SJCRH30 (cell line): ENCODE data around the gene ASB8. TPM values are rescaled to one million over a fixed set of nuclear protein-coding genes. Genes with fewer than 3 reads are reported as not detected.
"Not testable (repeated sequence)": the region's sequence is repeated elsewhere in the genome, so short reads cannot be mapped to it uniquely, and the experiment has no call there.

Experiments used
- DNase-seq, 2 experiments: peaks; one replicate each; pipeline ENCODE4 v3.0.0-alpha.2; 2015 to 2020
- H3K27ac ChIP-seq: fragments of 250-450 bp; sonication (Bioruptor Pico); 2 replicates; pipeline ENCODE4 v1.5.1; 2020; ENCODE audit warnings: mild to moderate bottlenecking, moderate library complexity
- H3K27me3 ChIP-seq: fragments of 250-450 bp; sonication (Bioruptor Pico); 2 replicates; pipeline ENCODE4 v1.5.1; 2020; ENCODE audit warnings: mild to moderate bottlenecking, moderate library complexity
- H3K36me3 ChIP-seq: fragments of 250-450 bp; sonication (Bioruptor Pico); 2 replicates; pipeline ENCODE4 v1.5.1; 2020; ENCODE audit warnings: mild to moderate bottlenecking, moderate library complexity
- H3K4me1 ChIP-seq: fragments of 250-450 bp; sonication (Bioruptor Pico); 2 replicates; pipeline ENCODE4 v1.5.1; 2020; ENCODE audit warnings: mild to moderate bottlenecking, moderate library complexity
- H3K4me3 ChIP-seq: fragments of 250-450 bp; sonication (Bioruptor Pico); 2 replicates; pipeline ENCODE4 v1.5.1; 2020; ENCODE audit warnings: mild to moderate bottlenecking, moderate library complexity
- H3K9me3 ChIP-seq: fragments of 250-450 bp; sonication (Bioruptor Pico); replicated peaks from 2 replicates; pipeline ENCODE4 v1.5.1; 2020; ENCODE audit warnings: mild to moderate bottlenecking, moderate library complexity
- total RNA-seq: library from RNA; depleted of rRNA; stranded (reverse); fragments of >200 nt; shearing (Covaris generic); gene quantifications from 2 replicates; pipeline ENCODE4 v1.2.3, GENCODE V29; 2014

Gene ASB8
- total RNA-seq, 1 experiment from 2014 or later: 31.2 TPM

GRCh38 chr12:48175613-48176416, 18.5 kb upstream of the ASB8 start:
- Histone ChIP-seq H3K9me3 (no peaks in the 10 kb centered on the region), H3K27me3 (peaks cover 14% of the 10 kb centered on the region; the same call in 1 of the 2 replicates), H3K4me3 (no peak overlapping the region), H3K36me3 (no peaks in the 10 kb centered on the region), H3K27ac (no peak overlapping the region), H3K4me1 (no peaks in the 10 kb centered on the region)
- no peak for DNase-seq

- Histone ChIP-seq H3K27me3 (no peaks in the 10 kb centered on the region), H3K27ac (no peak overlapping the region), H3K9me3 (no peaks in the 10 kb centered on the region), H3K4me1 (no peaks in the 10 kb centered on the region), H3K4me3 (no peak overlapping the region), H3K36me3 (no peaks in the 10 kb centered on the region)
- no peak for DNase-seq
These were observed 11.7 kb upstream of the ASB8 start for GRCh38 chr12:48169011-48169410.

GRCh38 chr12:48165089-48165981, 8.0 kb upstream of the ASB8 start:
- H3K4me1 ChIP-seq: no peaks in the 10 kb centered on the region
- no peak overlapping the region for H3K27ac ChIP-seq
- no peaks in the 10 kb centered on the region for H3K27me3 ChIP-seq
- H3K9me3 ChIP-seq: no peaks in the 10 kb centered on the region
- H3K36me3 ChIP-seq: no peaks in the 10 kb centered on the region
- peak; percentile 40 to 78 for DNase-seq
- H3K4me3 ChIP-seq: no peak overlapping the region

- Histone ChIP-seq H3K27me3 (no peaks in the 10 kb centered on the region), H3K4me1 (no peaks in the 10 kb centered on the region), H3K9me3 (no peaks in the 10 kb centered on the region), H3K27ac (no peak overlapping the region), H3K36me3 (no peaks in the 10 kb centered on the region), H3K4me3 (no peak overlapping the region)
- DNase-seq: no peak
These were observed 7.1 kb upstream of the ASB8 start for GRCh38 chr12:48164451-48164850.

- H3K27me3 ChIP-seq: no peaks in the 10 kb centered on the region
- no peaks in the 10 kb centered on the region for H3K36me3 ChIP-seq
- H3K4me1 ChIP-seq: no peaks in the 10 kb centered on the region
- H3K4me3 ChIP-seq: no peak overlapping the region
- H3K27ac ChIP-seq: no peak overlapping the region
- no peak for DNase-seq
- H3K9me3 ChIP-seq: no peaks in the 10 kb centered on the region
These were observed 5.9 kb upstream of the ASB8 start for GRCh38 chr12:48163150-48163747.

- Histone ChIP-seq H3K4me1 (peaks cover 7% of the 10 kb centered on the region), H3K27me3 (no peaks in the 10 kb centered on the region)
- no peak for DNase-seq
These were observed 3.5 kb upstream of the ASB8 start for GRCh38 chr12:48160807-48161206.

GRCh38 chr12:48160046-48160445, 2.7 kb upstream of the ASB8 start:
- no peak overlapping the region for H3K4me3 ChIP-seq
- no peaks in the 10 kb centered on the region for H3K27me3 ChIP-seq
- H3K9me3 ChIP-seq: no peaks in the 10 kb centered on the region
- H3K36me3 ChIP-seq: no peaks in the 10 kb centered on the region
- no peak overlapping the region for H3K27ac ChIP-seq
- peaks cover 7% of the 10 kb centered on the region for H3K4me1 ChIP-seq
- DNase-seq: no peak

More at GRCh38 chr12:48160807-48161206, 3.5 kb upstream of the ASB8 start:
- no peak overlapping the region for H3K27ac ChIP-seq
- H3K4me3 ChIP-seq: no peak overlapping the region
- H3K9me3 ChIP-seq: no peaks in the 10 kb centered on the region
- no peaks in the 10 kb centered on the region for H3K36me3 ChIP-seq

- no peaks in the 10 kb centered on the region for H3K27me3 ChIP-seq
- peak in 1 of 2 experiments; percentile 10 for DNase-seq
These were observed 615 bp upstream of the ASB8 start for GRCh38 chr12:48157889-48158370.

GRCh38 chr12:48156652-48157017, 680 bp downstream of the ASB8 start:
- Histone ChIP-seq H3K4me1 (peaks cover 7% of the 10 kb centered on the region), H3K4me3 (peak overlapping the region; percentile 91), H3K27ac (peak overlapping the region; percentile 93), H3K27me3 (no peaks in the 10 kb centered on the region), H3K36me3 (peaks cover 6% of the 10 kb centered on the region; the same call in 1 of the 2 replicates), H3K9me3 (no peaks in the 10 kb centered on the region)
- no peak for DNase-seq

More at GRCh38 chr12:48157889-48158370, 615 bp upstream of the ASB8 start:
- H3K27ac ChIP-seq: peak overlapping the region; percentile 93
- no peaks in the 10 kb centered on the region for H3K9me3 ChIP-seq
- H3K4me1 ChIP-seq: peaks cover 7% of the 10 kb centered on the region
- peak overlapping the region; percentile 91 for H3K4me3 ChIP-seq
- peaks cover 4% of the 10 kb centered on the region; the same call in 1 of the 2 replicates for H3K36me3 ChIP-seq

- not testable (repeated sequence) for H3K9me3 ChIP-seq, H3K4me1 ChIP-seq, H3K27me3 ChIP-seq, DNase-seq, H3K27ac ChIP-seq, H3K4me3 ChIP-seq
- H3K36me3 ChIP-seq: peaks cover 14% of the 10 kb centered on the region
These were observed 1.5 kb downstream of the ASB8 start for GRCh38 chr12:48155786-48156185.

- H3K4me1 ChIP-seq: peaks cover 3% of the 10 kb centered on the region; the same call in 1 of the 2 replicates
- no peak overlapping the region for H3K27ac ChIP-seq
- DNase-seq: no peak
- peaks cover 41% of the 10 kb centered on the region for H3K36me3 ChIP-seq
- no peaks in the 10 kb centered on the region for H3K9me3 ChIP-seq
- H3K4me3 ChIP-seq: no peak overlapping the region
- no peaks in the 10 kb centered on the region for H3K27me3 ChIP-seq
These were observed 6.1 kb downstream of the ASB8 start for GRCh38 chr12:48151103-48151771.

GRCh38 chr12:48145981-48146380, 11.3 kb downstream of the ASB8 start:
- no peaks in the 10 kb centered on the region for H3K27me3 ChIP-seq
- H3K4me1 ChIP-seq: no peaks in the 10 kb centered on the region
- no peaks in the 10 kb centered on the region for H3K9me3 ChIP-seq
- no peak overlapping the region for H3K4me3 ChIP-seq
- no peak for DNase-seq
- H3K36me3 ChIP-seq: peaks cover 52% of the 10 kb centered on the region
- no peak overlapping the region for H3K27ac ChIP-seq

GRCh38 chr12:48143898-48144297, 13.4 kb downstream of the ASB8 start:
- Histone ChIP-seq H3K27ac (no peak overlapping the region), H3K4me1 (no peaks in the 10 kb centered on the region), H3K36me3 (peaks cover 47% of the 10 kb centered on the region), H3K4me3 (no peak overlapping the region), H3K27me3 (no peaks in the 10 kb centered on the region), H3K9me3 (no peaks in the 10 kb centered on the region)
- DNase-seq: no peak
